ENCODE results near the gene ASF1B.

ASF1B gene

DNA sequence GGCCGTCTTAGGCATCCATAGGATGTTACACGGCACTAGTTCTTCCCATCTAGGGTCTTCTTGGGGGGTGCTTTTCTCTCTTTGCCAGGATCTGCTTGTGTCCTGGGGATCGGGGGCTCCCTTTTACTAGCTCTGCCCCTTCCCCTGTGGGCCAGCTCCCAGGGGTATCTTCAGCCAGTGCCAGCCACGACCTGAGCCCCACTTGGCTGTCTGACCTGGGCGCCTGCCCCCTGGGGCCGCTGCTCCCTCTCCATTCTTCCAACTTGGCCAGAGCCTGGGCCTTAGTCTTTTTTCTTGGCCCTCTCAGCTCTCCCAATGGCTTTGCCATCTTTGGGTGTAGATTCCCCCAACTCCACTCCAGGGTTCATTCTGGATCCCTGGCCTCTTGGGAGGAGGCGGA is 21.9 kb downstream of the ASF1B start:
- no peak for DNase-seq (ENCODE audit: low read depth)
- H3K4me3 ChIP-seq (ENCODE audit: low read depth, low read length): no peak overlapping the region

DNA sequence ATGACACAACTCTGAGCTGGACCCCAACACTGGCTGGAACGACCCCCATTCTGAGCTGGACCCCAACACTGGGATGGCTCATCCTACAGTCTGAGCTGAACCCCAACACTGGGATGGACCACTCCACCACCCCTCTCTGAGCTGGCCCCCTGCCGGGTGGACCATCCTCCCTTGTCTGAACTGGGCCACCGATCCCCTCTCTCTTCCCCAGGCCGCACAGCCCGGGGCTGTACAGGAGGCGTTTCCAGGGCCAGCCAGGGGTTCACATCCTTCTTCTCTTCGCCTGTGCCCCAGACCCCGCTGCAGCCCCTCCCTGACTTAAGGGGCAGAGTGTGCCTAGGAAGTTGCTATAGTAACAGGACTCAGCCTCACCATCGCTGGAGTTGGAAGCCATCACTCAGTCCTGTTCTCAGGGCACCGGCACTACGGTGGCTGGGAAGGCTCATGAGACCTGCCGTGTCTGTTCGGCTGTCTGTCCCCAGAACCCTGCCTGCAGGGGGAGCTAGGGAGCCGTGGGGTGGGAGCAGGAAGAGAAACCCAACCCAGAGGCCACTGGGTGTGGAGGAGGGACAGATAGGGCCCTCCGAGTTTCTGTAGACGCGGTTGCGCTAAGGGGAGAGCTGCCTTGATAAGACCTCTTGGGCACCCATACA is 22.5 kb downstream of the ASF1B start:
- no peak overlapping the region for H3K4me3 ChIP-seq (ENCODE audit: low read depth, low read length)
- DNase-seq (ENCODE audit: low read depth): no peak

GRCh38 chr19:14112809-14113385 is 23.5 kb downstream of the ASF1B start:
- DNase-seq (ENCODE audit: low read depth): no peak
- peak overlapping the region; percentile 7 for H3K4me3 ChIP-seq (ENCODE audit: low read depth, low read length)

- peak overlapping the region; percentile 7 for H3K4me3 ChIP-seq (ENCODE audit: low read depth, low read length)
- no peak for DNase-seq (ENCODE audit: low read depth)
These were observed 24.2 kb downstream of the ASF1B start for GRCh38 chr19:14112051-14112808.

DNA sequence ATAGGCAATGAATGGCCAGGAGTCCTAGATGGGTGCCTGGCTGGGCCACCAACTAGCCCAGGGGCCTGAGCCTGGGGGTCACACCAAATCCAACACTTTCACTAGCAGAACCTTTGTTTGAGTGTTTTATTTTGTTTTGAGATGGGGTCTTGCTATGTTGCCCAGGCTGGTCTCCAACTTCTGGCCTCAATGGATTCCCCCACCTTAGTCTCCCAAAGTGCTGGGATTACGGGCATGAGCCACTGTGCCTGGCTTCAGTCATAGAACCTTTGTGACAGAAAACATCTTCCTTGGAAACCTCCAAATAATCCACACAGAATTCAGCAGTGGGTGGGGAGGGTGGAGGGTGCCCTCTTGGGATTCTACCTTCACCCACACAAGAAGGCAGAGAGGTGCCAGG is 24.9 kb downstream of the ASF1B start:
- DNase-seq (ENCODE audit: low read depth): no peak
- no peak overlapping the region for H3K4me3 ChIP-seq (ENCODE audit: low read depth, low read length)

DNA sequence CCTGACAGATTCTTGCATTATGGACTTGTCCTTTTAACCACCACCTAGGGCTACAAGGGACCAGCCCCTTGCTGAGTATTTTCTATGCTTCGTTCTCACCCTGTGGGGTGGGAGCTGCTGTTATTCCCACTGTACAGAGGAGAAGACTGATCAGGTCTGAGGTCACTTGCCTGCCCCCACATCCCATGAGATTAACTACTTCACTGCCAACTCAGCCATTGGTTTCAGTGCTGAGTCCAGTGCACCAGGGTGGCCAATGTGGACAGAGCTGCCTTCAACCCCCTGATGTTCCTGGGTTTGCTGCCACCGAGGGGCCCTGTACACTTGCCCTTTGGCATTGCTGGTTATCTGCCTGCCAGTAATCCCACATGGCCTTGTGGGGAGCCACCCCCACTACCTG is 25.7 kb downstream of the ASF1B start:
- H3K4me3 ChIP-seq (ENCODE audit: low read depth, low read length): no peak overlapping the region
- DNase-seq (ENCODE audit: low read depth): no peak

DNA sequence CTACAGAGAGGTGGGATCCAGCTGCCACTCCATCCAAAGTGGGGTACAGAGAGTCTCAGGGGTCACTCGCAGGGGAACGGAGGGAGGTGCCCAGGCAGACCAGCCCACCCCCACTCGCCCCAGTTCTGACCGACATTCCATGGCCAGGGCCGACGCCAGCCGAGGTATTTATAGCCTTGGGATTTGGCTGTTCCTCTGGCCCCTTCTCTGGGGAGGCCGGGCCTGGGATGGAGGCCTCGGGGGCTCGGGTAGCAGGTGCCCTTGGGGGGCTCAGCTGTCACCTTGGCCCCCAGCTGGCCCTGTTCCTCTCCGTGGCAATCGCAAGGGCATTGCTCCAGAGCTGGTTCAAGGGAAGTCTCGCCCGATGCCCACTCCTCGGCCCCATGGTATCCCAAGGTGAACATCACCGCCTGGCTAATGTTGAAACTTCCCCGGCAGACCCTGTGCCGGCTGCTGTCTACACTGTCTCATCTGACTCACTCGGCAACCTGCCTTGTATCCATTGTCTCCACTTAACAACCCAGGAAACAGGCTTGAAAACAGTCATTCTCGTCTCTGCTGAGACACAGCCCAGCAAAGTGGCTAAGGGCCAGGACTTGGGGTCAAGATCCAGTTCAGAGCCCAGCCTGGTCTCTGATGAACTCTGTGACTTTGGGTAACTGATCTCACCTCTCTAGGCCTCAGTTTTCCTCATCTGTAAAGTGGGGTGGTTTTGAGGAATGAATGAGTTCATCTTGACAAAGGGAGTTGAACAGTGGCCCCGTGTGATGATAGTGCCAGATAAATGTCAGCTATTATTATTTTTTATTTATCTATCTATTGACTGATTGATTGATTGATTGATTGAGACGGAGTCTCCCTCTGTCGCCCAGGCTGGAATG is 28.6 kb downstream of the ASF1B start:
- DNase-seq (ENCODE audit: low read depth): no peak
- no peak overlapping the region for H3K4me3 ChIP-seq (ENCODE audit: low read depth, low read length)

- no peak overlapping the region for H3K4me3 ChIP-seq (ENCODE audit: low read depth, low read length)
- no peak for DNase-seq (ENCODE audit: low read depth)
These were observed 29.5 kb downstream of the ASF1B start for GRCh38 chr19:14106840-14107239.

GRCh38 chr19:14105680-14106079 is 30.7 kb downstream of the ASF1B start:
- DNase-seq (ENCODE audit: low read depth): no peak
- no peak overlapping the region for H3K4me3 ChIP-seq (ENCODE audit: low read depth, low read length)

- no peak overlapping the region for H3K4me3 ChIP-seq (ENCODE audit: low read depth, low read length)
- no peak for DNase-seq (ENCODE audit: low read depth)
These were observed 33.1 kb downstream of the ASF1B start for GRCh38 chr19:14103310-14103709.

GRCh38 chr19:14102756-14103155 is 33.6 kb downstream of the ASF1B start:
- DNase-seq (ENCODE audit: low read depth): no peak
- H3K4me3 ChIP-seq (ENCODE audit: low read depth, low read length): no peak overlapping the region

GRCh38 chr19:14102102-14102696 is 34.2 kb downstream of the ASF1B start:
- H3K4me3 ChIP-seq (ENCODE audit: low read depth, low read length): no peak overlapping the region
- no peak for DNase-seq (ENCODE audit: low read depth)

GRCh38 chr19:14101003-14101545 is 35.3 kb downstream of the ASF1B start:
- DNase-seq (ENCODE audit: low read depth): no peak

DNA sequence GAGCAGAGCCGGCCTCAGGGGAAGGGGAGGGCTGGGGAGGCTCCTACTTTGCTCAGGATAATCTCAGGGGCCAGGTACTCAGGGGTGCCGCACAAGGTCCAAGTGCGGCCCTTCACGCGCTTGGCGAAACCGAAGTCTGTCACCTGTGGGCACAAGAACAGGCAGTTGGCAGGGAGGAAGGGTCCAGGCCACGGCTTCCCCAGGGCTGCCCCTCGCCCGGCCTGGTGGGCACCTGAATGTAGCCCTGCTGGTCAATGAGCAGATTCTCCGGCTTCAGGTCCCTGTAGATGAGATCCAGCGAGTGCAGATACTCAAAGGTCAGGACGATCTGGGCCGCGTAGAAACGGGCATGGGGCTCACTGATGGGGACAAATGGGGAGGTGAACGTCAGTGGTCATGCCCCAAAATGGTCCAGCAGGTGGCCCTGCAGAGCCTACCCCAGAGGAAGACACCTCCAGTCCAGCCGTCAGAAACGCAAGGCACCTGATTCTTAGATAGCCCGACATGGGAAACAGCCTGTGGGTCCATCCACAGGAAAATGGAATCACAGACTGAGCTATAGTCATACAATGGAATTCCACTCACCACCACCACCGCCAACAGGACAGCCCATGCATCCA is 38.7 kb downstream of the ASF1B start:
- DNase-seq (ENCODE audit: low read depth): no peak
- no peak overlapping the region for H3K4me3 ChIP-seq (ENCODE audit: low read depth, low read length)

More at GRCh38 chr19:14101003-14101545, 35.3 kb downstream of the ASF1B start:
- no peak overlapping the region for H3K4me3 ChIP-seq (ENCODE audit: low read depth, low read length)

- DNase-seq (ENCODE audit: low read depth): no peak
- no peak overlapping the region for H3K4me3 ChIP-seq (ENCODE audit: low read depth, low read length)
These were observed 40.0 kb downstream of the ASF1B start for GRCh38 chr19:14096272-14096992.

DNA sequence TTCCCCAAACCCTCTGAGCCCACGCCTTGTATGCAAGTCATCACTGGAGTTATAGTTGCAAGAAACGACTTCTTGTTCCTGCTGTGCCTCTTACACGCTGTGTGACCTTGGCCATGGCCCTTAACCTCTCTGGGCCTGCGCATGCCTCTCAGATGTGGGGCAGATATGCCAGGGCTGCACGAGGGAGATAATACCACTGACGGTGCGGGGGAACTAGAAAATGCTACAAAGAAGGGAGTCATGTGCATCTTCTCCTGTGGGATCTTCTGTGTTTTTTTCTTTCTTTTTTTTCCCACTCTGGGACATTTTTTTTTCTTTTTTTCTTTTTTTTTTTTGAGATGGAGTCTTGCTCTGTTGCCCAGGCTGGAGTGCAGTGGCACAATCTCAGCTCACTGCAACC is 41.5 kb downstream of the ASF1B start:
- H3K4me3 ChIP-seq (ENCODE audit: low read depth, low read length): no peak overlapping the region
- DNase-seq (ENCODE audit: low read depth): no peak

GRCh38 chr19:14093117-14093823 is 43.1 kb downstream of the ASF1B start:
- no peak overlapping the region for H3K4me3 ChIP-seq (ENCODE audit: low read depth, low read length)
- DNase-seq (ENCODE audit: low read depth): no peak
